Posterior cingulate gyrus (tissue), 11 donors: ENCODE results near the gene ALPK3.
A peak's percentile ranks its signal among the peaks of the same experiment; 100 is the strongest.

Source experiments
- DNase-seq, 10 donors: peaks; one replicate each; pipeline versions ENCODE4 v3.0.0 to v3.0.0-alpha.2; 2020 to 2021; ENCODE audit warnings: mixed read lengths in 3 of 10
- intact Hi-C: fragments of 100-400 bp; cut with DNase I; formaldehyde crosslinking; loops from one replicate; pipeline ENCODE4 v1.15.1; 2023

ALPK3 gene

GRCh38 chr15:84909029-84909428, 91.9 kb downstream of the ALPK3 start:
- intact Hi-C loops: no loop called here
- DNase-seq: peak in 1 of 10 donors; percentile 25

- intact Hi-C loops: no loop called here
Observed at GRCh38 chr15:84909782-84910181, 92.6 kb downstream of the ALPK3 start.

GRCh38 chr15:84910928-84911623, 93.9 kb downstream of the ALPK3 start:
- intact Hi-C loops: no loop called here
- DNase-seq: peak in 3 of 10 donors; percentile 39 to 51 (median 49)

More at GRCh38 chr15:84909782-84910181, 92.6 kb downstream of the ALPK3 start:
- DNase-seq: peak in 1 of 10 donors; percentile 8

GRCh38 chr15:84911879-84912660, 94.9 kb downstream of the ALPK3 start:
- intact Hi-C loops: no loop called here
- peak in 7 of 10 donors; percentile 14 to 84 (median 50) for DNase-seq

- intact Hi-C loops: no loop called here
- no peak for DNase-seq
Observed at GRCh38 chr15:84913360-84913723, 96.2 kb downstream of the ALPK3 start.

- peak in 2 of 10 donors; percentile 57 to 76 for DNase-seq
- intact Hi-C loops: no loop called here
Observed at GRCh38 chr15:84914351-84914750, 97.2 kb downstream of the ALPK3 start.

GRCh38 chr15:84914909-84915605, 97.9 kb downstream of the ALPK3 start:
- intact Hi-C loops: no loop called here

GRCh38 chr15:84915606-84915958, 98.4 kb downstream of the ALPK3 start:
- peak in 1 of 10 donors; percentile 18 for DNase-seq
- intact Hi-C loops: no loop called here

More at GRCh38 chr15:84914909-84915605, 97.9 kb downstream of the ALPK3 start:
- DNase-seq: peak in 2 of 10 donors; percentile 32 to 61

GRCh38 chr15:84917452-84917851, 100.3 kb downstream of the ALPK3 start:
- DNase-seq: no peak
- intact Hi-C loops: no loop called here

GRCh38 chr15:84919106-84919667, 102.0 kb downstream of the ALPK3 start:
- intact Hi-C loops: no loop called here
- DNase-seq: no peak

- intact Hi-C loops: loop anchor here (10.0 kb wide), 1 partner anchor 176 kb away; the partner anchor contains the start of gene ZNF592
- peak in 1 of 10 donors; percentile 10 for DNase-seq
Observed at GRCh38 chr15:84921121-84921520, 104.0 kb downstream of the ALPK3 start.

GRCh38 chr15:84922530-84922929, 105.4 kb downstream of the ALPK3 start:
- no peak for DNase-seq
- intact Hi-C loops: loop anchor here (10.0 kb wide), 1 partner anchor 178 kb away; the partner anchor contains the start of gene ZNF592
